Measurements from ENCODE around the gene MRPL9.
"Not testable (repeated sequence)": the region's sequence is repeated elsewhere in the genome, so short reads cannot be mapped to it uniquely, and the experiment has no call there.

The MRPL9 gene

GRCh38 chr1:151760597-151761385 lies 2.5 kb downstream of the MRPL9 start:
- TF ChIP-seq Cebpa-rat (IDR thresholded peaks at IDR 0.05): no peak
- Histone ChIP-seq H3K9me3 (replicated peaks in 1 of 11) (no peaks in the 10 kb centered on the region), H3K4me3 (no peak overlapping the region), H3K4me1 (peaks cover 20 to 42% (median 26%) of the 10 kb centered on the region in 10 experiments), H4K20me1 (no peaks in the 10 kb centered on the region), H3K4me2 (0 out of 22 replicates have a peak overlapping the region, but pooled peaks of 1 of the 11 experiments have one; percentile 96), H3K36me3 (peaks cover 43 to 66% (median 57%) of the 10 kb centered on the region in 11 experiments), H3K27ac (no peak overlapping the region), H3K9ac (no peak overlapping the region), H3K27me3 (no peaks in the 10 kb centered on the region)

- Histone ChIP-seq H3K36me3 (peaks cover 43 to 76% (median 66%) of the 10 kb centered on the region in 11 experiments), H3K4me1 (peaks cover 18 to 38% (median 24%) of the 10 kb centered on the region in 10 experiments)
- TF ChIP-seq Cebpa-rat (IDR thresholded peaks at IDR 0.05): no peak
These were observed 4.1 kb downstream of the MRPL9 start for GRCh38 chr1:151759241-151759640.

GRCh38 chr1:151756291-151756690 lies 7.0 kb downstream of the MRPL9 start:
- H3K9ac ChIP-seq: no peak overlapping the region
- no peaks in the 10 kb centered on the region for H3K27me3 ChIP-seq
- no peak overlapping the region for H3K27ac ChIP-seq
- peak overlapping the region in 4 of 11 experiments; percentile 36 to 59 (median 54); a peak in 8 of 22 replicates for H3K4me2 ChIP-seq
- peaks cover 37 to 66% (median 55%) of the 10 kb centered on the region in 11 experiments for H3K36me3 ChIP-seq
- no peak for TF ChIP-seq Cebpa-rat (IDR thresholded peaks at IDR 0.05)
- H3K4me1 ChIP-seq: peaks cover 0 to 17% (median 4%) of the 10 kb centered on the region in 10 experiments; a peak in 8 of 20 replicates
- H3K9me3 ChIP-seq (replicated peaks in 1 of 11): no peaks in the 10 kb centered on the region
- H3K4me3 ChIP-seq: no peak overlapping the region
- no peaks in the 10 kb centered on the region for H4K20me1 ChIP-seq

More at GRCh38 chr1:151759241-151759640, 4.1 kb downstream of the MRPL9 start:
- no peaks in the 10 kb centered on the region for H3K27me3 ChIP-seq
- H4K20me1 ChIP-seq: no peaks in the 10 kb centered on the region
- no peak overlapping the region for H3K27ac ChIP-seq
- H3K4me3 ChIP-seq: no peak overlapping the region
- no peaks in the 10 kb centered on the region for H3K9me3 ChIP-seq (replicated peaks in 1 of 11)
- H3K9ac ChIP-seq: no peak overlapping the region
- no peak overlapping the region for H3K4me2 ChIP-seq

- H3K27ac ChIP-seq: no peak overlapping the region
- H3K9me3 ChIP-seq (replicated peaks in 1 of 11): peaks cover 19 to 26% (median 23%) of the 10 kb centered on the region in 11 experiments
- no peak overlapping the region for H3K4me2 ChIP-seq
- H4K20me1 ChIP-seq: no peaks in the 10 kb centered on the region
- no peak overlapping the region for H3K4me3 ChIP-seq
- TF ChIP-seq Cebpa-rat (IDR thresholded peaks at IDR 0.05): no peak
- H3K4me1 ChIP-seq: peaks cover 0 to 7% (median 0%) of the 10 kb centered on the region in 10 experiments; a peak in 5 of 20 replicates
- H3K9ac ChIP-seq: no peak overlapping the region
- peaks cover 0 to 7% (median 0%) of the 10 kb centered on the region in 11 experiments; a peak in 3 of 22 replicates for H3K36me3 ChIP-seq
- H3K27me3 ChIP-seq: no peaks in the 10 kb centered on the region
These were observed 21.8 kb downstream of the MRPL9 start for GRCh38 chr1:151741516-151741915.

- peaks cover 0 to 7% (median 0%) of the 10 kb centered on the region in 11 experiments; a peak in 3 of 22 replicates for H3K36me3 ChIP-seq
- peaks cover 0 to 7% (median 0%) of the 10 kb centered on the region in 10 experiments; a peak in 5 of 20 replicates for H3K4me1 ChIP-seq
- no peaks in the 10 kb centered on the region for H4K20me1 ChIP-seq
- H3K9me3 ChIP-seq (replicated peaks in 1 of 11): peaks cover 19 to 26% (median 23%) of the 10 kb centered on the region in 11 experiments
- no peak overlapping the region for H3K4me3 ChIP-seq
- no peak overlapping the region for H3K27ac ChIP-seq
- H3K9ac ChIP-seq: no peak overlapping the region
- TF ChIP-seq Cebpa-rat (IDR thresholded peaks at IDR 0.05): no peak
- H3K4me2 ChIP-seq: peak overlapping the region in 4 of 11 experiments; percentile 13 to 51 (median 36); a peak in 5 of 22 replicates
- no peaks in the 10 kb centered on the region for H3K27me3 ChIP-seq
These were observed 23.5 kb downstream of the MRPL9 start for GRCh38 chr1:151739590-151740355.

GRCh38 chr1:151737479-151737878 lies 25.8 kb downstream of the MRPL9 start:
- Histone ChIP-seq H3K4me2 (no peak overlapping the region), H3K4me1 (peaks cover 0 to 7% (median 0%) of the 10 kb centered on the region in 10 experiments; a peak in 5 of 20 replicates), H3K27ac (no peak overlapping the region), H3K9me3 (replicated peaks in 1 of 11) (peaks cover 19 to 26% (median 23%) of the 10 kb centered on the region in 11 experiments), H4K20me1 (no peaks in the 10 kb centered on the region), H3K27me3 (no peaks in the 10 kb centered on the region), H3K9ac (no peak overlapping the region), H3K36me3 (peaks cover 0 to 7% (median 0%) of the 10 kb centered on the region in 11 experiments; a peak in 3 of 22 replicates), H3K4me3 (peak overlapping the region in 1 of 10 experiments; percentile 8; a peak in 1 of 20 replicates)
- no peak for TF ChIP-seq Cebpa-rat (IDR thresholded peaks at IDR 0.05)

GRCh38 chr1:151737026-151737425 lies 26.3 kb downstream of the MRPL9 start:
- peak overlapping the region in 1 of 10 experiments; percentile 8; a peak in 1 of 20 replicates for H3K4me3 ChIP-seq
- no peak overlapping the region for H3K4me2 ChIP-seq
- H3K4me1 ChIP-seq: peaks cover 0 to 7% (median 0%) of the 10 kb centered on the region in 10 experiments; a peak in 5 of 20 replicates
- peaks cover 0 to 7% (median 0%) of the 10 kb centered on the region in 11 experiments; a peak in 3 of 22 replicates for H3K36me3 ChIP-seq
- peaks cover 19 to 26% (median 23%) of the 10 kb centered on the region in 11 experiments for H3K9me3 ChIP-seq (replicated peaks in 1 of 11)
- H3K27me3 ChIP-seq: no peaks in the 10 kb centered on the region
- H3K27ac ChIP-seq: no peak overlapping the region
- no peak overlapping the region for H3K9ac ChIP-seq
- no peaks in the 10 kb centered on the region for H4K20me1 ChIP-seq
- no peak for TF ChIP-seq Cebpa-rat (IDR thresholded peaks at IDR 0.05)

- not testable (repeated sequence) for H3K9ac ChIP-seq, H3K27me3 ChIP-seq, H3K4me3 ChIP-seq, H3K4me1 ChIP-seq, H3K4me2 ChIP-seq, H4K20me1 ChIP-seq, H3K36me3 ChIP-seq, H3K27ac ChIP-seq
- H3K9me3 ChIP-seq (replicated peaks in 1 of 11): peaks cover 19 to 25% (median 23%) of the 10 kb centered on the region in 11 experiments
These were observed 29.3 kb downstream of the MRPL9 start for GRCh38 chr1:151733995-151734394.

GRCh38 chr1:151733126-151733525 lies 30.2 kb downstream of the MRPL9 start:
- Histone ChIP-seq H3K27me3 (no peaks in the 10 kb centered on the region), H3K9me3 (replicated peaks in 1 of 11) (peaks cover 14 to 17% (median 16%) of the 10 kb centered on the region in 11 experiments), H3K9ac (no peak overlapping the region), H3K4me1 (no peaks in the 10 kb centered on the region), H3K4me3 (no peak overlapping the region), H3K4me2 (no peak overlapping the region), H4K20me1 (no peaks in the 10 kb centered on the region), H3K27ac (no peak overlapping the region), H3K36me3 (peaks cover 0 to 7% (median 0%) of the 10 kb centered on the region in 11 experiments; a peak in 3 of 22 replicates)
- TF ChIP-seq Cebpa-rat (IDR thresholded peaks at IDR 0.05): no peak
